GM12878 (cell line): ENCODE data around the gene WWOX. TPM values are rescaled to one million over a fixed set of nuclear protein-coding genes. Genes with fewer than 3 reads are reported as not detected.

ENCODE experiments used
- ATAC-seq: fragments of 200-7000 bp; cut with Tn5 transposase; 3 replicates; pipeline ENCODE4 v1.9.1; 2020; ENCODE audit warnings: mild to moderate bottlenecking, moderate library complexity
- BruUV-seq: library from RNA; stranded (reverse); fragments of 400-500 nt; replicated peaks from 2 replicates; lab custom pipeline; 2021; lab: Mats Ljungman, UMichigan
- CTCF ChIA-PET: fragments of 300-600 bp; sonication (Branson Sonifier 250); formaldehyde crosslinking; extraction: SDS; loops from one replicate; lab custom pipeline; 2021; ENCODE audit warnings: inconsistent platforms; lab: Yijun Ruan, JAX
- POLR2A ChIA-PET: fragments of 350-600 bp; formaldehyde crosslinking; extraction: SDS; loops from one replicate; lab custom pipeline; 2021; ENCODE audit warnings: inconsistent platforms; lab: Charles Lee
- RAD21 ChIA-PET: fragments of 300-600 bp; sonication (Branson Sonifier 250); formaldehyde crosslinking; loops from one replicate; lab custom pipeline; 2023; ENCODE audit warnings: antibody characterized with exemption; ENCODE audit not compliant: unreplicated experiment; lab: Charles Lee
- SMC1A ChIA-PET: fragments of 300-600 bp; sonication (Branson Sonifier 250); formaldehyde crosslinking; loops from one replicate; lab custom pipeline; 2023; ENCODE audit not compliant: unreplicated experiment, uncharacterized antibody; lab: Charles Lee
- DNase-seq: peaks from one replicate; pipeline ENCODE4 v3.0.0-alpha.2; 2011; ENCODE audit warnings: low read depth, low spot score
- FAIRE-seq: peaks from 3 replicates; lab custom pipeline; 2011; peaks lifted over from hg19 to GRCh38; lab: Jason Lieb, UNC
- H2AFZ ChIP-seq: 2 replicates; pipeline ENCODE4 v1.6.0; 2011; ENCODE audit warnings: low read depth, low read length, control low read depth; ENCODE audit not compliant: control insufficient read depth
- H3K27ac ChIP-seq: 2 replicates; pipeline ENCODE4 v1.5.1; 2011; ENCODE audit warnings: control low read depth; ENCODE audit not compliant: control insufficient read depth, insufficient read depth
- H3K27me3 ChIP-seq, 2 experiments: replicated peaks in 1 of 2; 2 replicates each; pipeline versions ENCODE4 v1.6.0 to v1.6.1; 2011; ENCODE audit warnings: low read length in 1 of 2; ENCODE audit not compliant: control insufficient read depth in 2 of 2, insufficient read depth in 2 of 2
- H3K36me3 ChIP-seq, 2 experiments: 2 replicates each; pipeline ENCODE4 v1.5.1; 2011; ENCODE audit warnings: low read length in 1 of 2; ENCODE audit not compliant: control insufficient read depth in 2 of 2, insufficient read depth in 2 of 2
- H3K4me1 ChIP-seq: 2 replicates; pipeline ENCODE4 v1.6.1; 2011; ENCODE audit warnings: mild to moderate bottlenecking, low read length, moderate library complexity, mixed read lengths; ENCODE audit not compliant: control insufficient read depth, insufficient read depth
- H3K4me2 ChIP-seq: 2 replicates; pipeline ENCODE4 v1.6.0; 2011; ENCODE audit warnings: control low read depth; ENCODE audit not compliant: control insufficient read depth, insufficient read depth
- H3K4me3 ChIP-seq: fragments of 200-600 bp; sonication (generic); 2 replicates; pipeline ENCODE4 v1.5.1; 2016
- H3K79me2 ChIP-seq: 2 replicates; pipeline ENCODE4 v1.6.0; 2011; ENCODE audit warnings: low read length; ENCODE audit not compliant: control insufficient read depth, insufficient read depth
- H3K9ac ChIP-seq: 2 replicates; pipeline ENCODE4 v1.8.0; 2011; ENCODE audit warnings: low read length, control low read depth, mixed read lengths; ENCODE audit not compliant: control insufficient read depth, insufficient read depth
- H3K9me3 ChIP-seq: replicated peaks from 3 replicates; pipeline ENCODE4 v1.5.1; 2011; ENCODE audit warnings: mild to moderate bottlenecking, low read length; ENCODE audit not compliant: control insufficient read depth, insufficient read depth
- H4K20me1 ChIP-seq: 2 replicates; pipeline ENCODE4 v1.6.0; 2011; ENCODE audit not compliant: control insufficient read depth, insufficient read depth
- CBFB ChIP-seq: IDR thresholded peaks from 2 replicates; pipeline ENCODE4 v1.6.1; 2016; ENCODE audit warnings: antibody characterized with exemption, low read depth
- KAT2A ChIP-seq: conservative IDR thresholded peaks from 2 replicates; pipeline ENCODE4 v1.6.1; 2011; ENCODE audit warnings: low read depth, low read length; ENCODE audit not compliant: control insufficient read depth
- NRF1 ChIP-seq: conservative IDR thresholded peaks from 2 replicates; pipeline ENCODE4 v1.6.1; 2011; ENCODE audit warnings: mild to moderate bottlenecking, low read depth, low read length, improper control_type of control experiment
- POLR2A ChIP-seq: IDR thresholded peaks from 2 replicates; pipeline ENCODE4 v1.6.1; 2011; ENCODE audit warnings: low read depth, mild to moderate bottlenecking, low read length
- SUPT20H ChIP-seq: IDR thresholded peaks from 2 replicates; pipeline ENCODE4 v1.6.1; 2011; ENCODE audit warnings: low read depth, mild to moderate bottlenecking, low read length, moderate library complexity, borderline replicate concordance; ENCODE audit not compliant: control insufficient read depth
- TARDBP ChIP-seq: IDR thresholded peaks from 2 replicates; pipeline ENCODE4 v1.6.1; 2016; ENCODE audit warnings: borderline replicate concordance
- ZBTB11 ChIP-seq: fragments of 450-650 bp; formaldehyde crosslinking; IDR thresholded peaks from 2 replicates; pipeline ENCODE4 v1.5.0; 2022; ENCODE audit warnings: mild to moderate bottlenecking, missing genetic modification characterization
- WGBS: methylation state at CpG from one replicate; pipeline ENCODE4 v1.1.6; 2016; ENCODE audit warnings: low lambda C conversion rate; ENCODE audit not compliant: insufficient replicate concordance, insufficient coverage; ENCODE audit errors: missing lambda C conversion rate; 5-methylcytosine and 5-hydroxymethylcytosine counted together
- in situ Hi-C: fragments of 300-500 bp; cut with MboI; formaldehyde crosslinking; loops from 9 replicates; pipeline ENCODE4 v1.14.3; 2018; ENCODE audit warnings: mixed read lengths
- intact Hi-C: fragments of 100-400 bp; cut with micrococcal nuclease; formaldehyde crosslinking; loops from one replicate; pipeline ENCODE4 v1.14.2; 2022; ENCODE audit not compliant: unreplicated experiment
- polyA plus RNA-seq, 11 experiments: library from polyadenylated mRNA; depleted of rRNA in 4 of 11; unstranded in 6 of 11; stranded (reverse) in 5 of 11; fragments of >200 nt; fragmentation: Nextera tagmentation in 4 of 11; fragmentation: Illumina TruSeq in 1 of 11; extraction: Ambion mirVana in 4 of 11; extraction: Trizol in 1 of 11; gene quantifications; 1 replicate in 1 of 11; 2 replicates in 10 of 11; pipeline versions ENCODE4 v1.2.1 to v1.2.3, GENCODE V29; 2011 to 2016; ENCODE audit warnings: inconsistent platforms in 2 of 11, missing spikeins in 2 of 11, low read depth in 1 of 11
- total RNA-seq, 4 experiments: library from RNA; depleted of rRNA in 3 of 4; stranded (reverse); fragments of >200 nt in 3 of 4; fragmentation: Illumina TruSeq in 1 of 4; extraction: Trizol in 1 of 4; gene quantifications; 2 replicates each; pipeline versions ENCODE4 v1.2.1 to v1.2.3, GENCODE V29; 2013 to 2021
- TF ChIP-seq, protein P1 (sequence below): IDR thresholded peaks from 2 replicates; pipeline ENCODE4 v1.6.1; 2012; ENCODE audit warnings: low read length, inconsistent platforms
- TF ChIP-seq, protein P2 (sequence below): fragments of 450-650 bp; IDR thresholded peaks from 2 replicates; pipeline ENCODE4 v1.6.1; 2016; ENCODE audit warnings: mild to moderate bottlenecking

WWOX gene
- total and polyA plus RNA-seq, 10 of the 15 experiments (the other 5 are each of a cell fraction or from before 2014, with no cell fraction given), result 2.8 to 24.4 (median 17.8) TPM

DNA sequence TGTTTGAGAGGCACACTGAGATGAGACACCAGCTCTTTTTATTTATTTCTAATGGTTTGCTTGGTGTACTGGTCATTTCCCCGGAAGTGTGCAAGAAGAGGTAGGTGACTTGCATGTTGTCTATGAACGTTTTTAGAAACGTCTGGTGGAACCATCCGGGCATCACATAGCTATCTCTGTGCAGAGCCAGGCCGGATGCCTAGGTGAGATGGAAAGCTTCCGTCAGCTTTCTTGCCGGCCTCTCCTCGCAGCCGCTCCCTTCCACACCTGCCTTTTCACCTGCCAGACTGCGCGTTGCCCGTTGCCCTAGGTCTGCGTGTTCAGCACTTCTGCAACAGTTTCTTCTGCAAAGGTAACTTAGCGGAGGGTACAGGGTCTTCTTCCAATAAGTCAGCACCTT is 416.0 kb downstream of the WWOX start:
- 77% methylated on average over 14 of the region's 14 CpGs for WGBS
- no peaks in the 10 kb centered on the region for H3K27me3 ChIP-seq
- no peak overlapping the region for H3K9ac ChIP-seq
- H3K27ac ChIP-seq, result no peak overlapping the region
- FAIRE-seq (no peak), DNase-seq (no peak), ATAC-seq (no peak)
- ChIA-PET POLR2A (no interaction called here), CTCF (interaction anchor here (1.1 to 2.0 kb wide), 3 partner anchors 11 to 255 kb away, joined by 3 to 7 read pairs (median 6); no protein-coding TSS in a partner anchor), SMC1A (no interaction called here)
- no peak overlapping the region for H3K4me2 ChIP-seq
- intact Hi-C loops (no loop called here), in situ Hi-C loops (no loop called here)
- H3K36me3 ChIP-seq, result no peaks in the 10 kb centered on the region
- no peaks in the 10 kb centered on the region for H3K9me3 ChIP-seq
- no TSS peak for BruUV-seq
- no peak overlapping the region for H3K4me3 ChIP-seq
- no peaks in the 10 kb centered on the region for H4K20me1 ChIP-seq
- H3K79me2 ChIP-seq, result no peaks in the 10 kb centered on the region
- no peak overlapping the region for H2AFZ ChIP-seq
- no peaks in the 10 kb centered on the region for H3K4me1 ChIP-seq
- TF ChIP-seq SUPT20H (no peak), NRF1 (no peak), TARDBP (no peak), ZBTB11 (CRISPR knock-in tag) (no peak), CBFB (no peak), KAT2A (no peak), POLR2A (no peak)
- TF ChIP-seq, protein P1, sequence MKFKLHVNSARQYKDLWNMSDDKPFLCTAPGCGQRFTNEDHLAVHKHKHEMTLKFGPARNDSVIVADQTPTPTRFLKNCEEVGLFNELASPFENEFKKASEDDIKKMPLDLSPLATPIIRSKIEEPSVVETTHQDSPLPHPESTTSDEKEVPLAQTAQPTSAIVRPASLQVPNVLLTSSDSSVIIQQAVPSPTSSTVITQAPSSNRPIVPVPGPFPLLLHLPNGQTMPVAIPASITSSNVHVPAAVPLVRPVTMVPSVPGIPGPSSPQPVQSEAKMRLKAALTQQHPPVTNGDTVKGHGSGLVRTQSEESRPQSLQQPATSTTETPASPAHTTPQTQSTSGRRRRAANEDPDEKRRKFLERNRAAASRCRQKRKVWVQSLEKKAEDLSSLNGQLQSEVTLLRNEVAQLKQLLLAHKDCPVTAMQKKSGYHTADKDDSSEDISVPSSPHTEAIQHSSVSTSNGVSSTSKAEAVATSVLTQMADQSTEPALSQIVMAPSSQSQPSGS, result no peak
- TF ChIP-seq, protein P2, sequence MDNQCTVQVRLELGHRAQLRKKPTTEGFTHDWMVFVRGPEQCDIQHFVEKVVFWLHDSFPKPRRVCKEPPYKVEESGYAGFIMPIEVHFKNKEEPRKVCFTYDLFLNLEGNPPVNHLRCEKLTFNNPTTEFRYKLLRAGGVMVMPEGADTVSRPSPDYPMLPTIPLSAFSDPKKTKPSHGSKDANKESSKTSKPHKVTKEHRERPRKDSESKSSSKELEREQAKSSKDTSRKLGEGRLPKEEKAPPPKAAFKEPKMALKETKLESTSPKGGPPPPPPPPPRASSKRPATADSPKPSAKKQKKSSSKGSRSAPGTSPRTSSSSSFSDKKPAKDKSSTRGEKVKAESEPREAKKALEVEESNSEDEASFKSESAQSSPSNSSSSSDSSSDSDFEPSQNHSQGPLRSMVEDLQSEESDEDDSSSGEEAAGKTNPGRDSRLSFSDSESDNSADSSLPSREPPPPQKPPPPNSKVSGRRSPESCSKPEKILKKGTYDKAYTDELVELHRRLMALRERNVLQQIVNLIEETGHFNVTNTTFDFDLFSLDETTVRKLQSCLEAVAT, result no peak
- TF ChIP-seq, all 136 proteins: peak for 0
- RAD21 ChIA-PET, result no interaction called here
